Calu3 (cell line): ENCODE data around the gene LIN7A. TPM values are rescaled to one million over a fixed set of nuclear protein-coding genes. Genes with fewer than 3 reads are reported as not detected.

ENCODE experiments used
- BruUV-seq: library from RNA; stranded (reverse); fragments of 400-500 nt; replicated peaks from 2 replicates; lab custom pipeline; 2021; lab: Mats Ljungman, UMichigan
- CTCF ChIA-PET: fragments of 300-600 bp; sonication (Branson Sonifier 250); formaldehyde crosslinking; loops from one replicate; lab custom pipeline; 2022; ENCODE audit warnings: antibody characterized with exemption; lab: Charles Lee
- DNase-seq: peaks from one replicate; pipeline ENCODE4 v3.0.0; 2022
- H3K27ac Mint-ChIP-seq: one replicate; pipeline ENCODE4 v1.8.0; 2022; ENCODE audit warnings: mixed read lengths; ENCODE audit not compliant: unreplicated experiment
- H3K27me3 Mint-ChIP-seq: one replicate; pipeline ENCODE4 v1.8.0; 2022; ENCODE audit warnings: mixed read lengths; ENCODE audit not compliant: unreplicated experiment
- H3K36me3 Mint-ChIP-seq: one replicate; pipeline ENCODE4 v1.8.0; 2022; ENCODE audit warnings: mild to moderate bottlenecking, moderate library complexity, mixed read lengths; ENCODE audit not compliant: insufficient read depth, unreplicated experiment
- H3K4me1 Mint-ChIP-seq: one replicate; pipeline ENCODE4 v1.8.0; 2022; ENCODE audit warnings: mild to moderate bottlenecking, low read depth, mixed read lengths; ENCODE audit not compliant: unreplicated experiment
- H3K4me3 Mint-ChIP-seq: one replicate; pipeline ENCODE4 v1.8.0; 2022; ENCODE audit warnings: mild to moderate bottlenecking, low read depth, moderate library complexity, mixed read lengths; ENCODE audit not compliant: unreplicated experiment
- H3K9me3 Mint-ChIP-seq: one replicate; pipeline ENCODE4 v1.8.0; 2022; ENCODE audit warnings: low read depth, mixed read lengths; ENCODE audit not compliant: unreplicated experiment
- CTCF ChIP-seq: fragments of 200-600 bp; IDR thresholded peaks from one replicate; pipeline ENCODE4 v1.8.0; 2022; ENCODE audit warnings: antibody characterized with exemption; ENCODE audit not compliant: unreplicated experiment
- intact Hi-C: fragments of 100-400 bp; cut with micrococcal nuclease; formaldehyde crosslinking; loops from one replicate; pipeline ENCODE4 v1.10.0; 2022; ENCODE audit not compliant: unreplicated experiment
- total RNA-seq: library from RNA; stranded (reverse); gene quantifications from 2 replicates; pipeline ENCODE4 v1.2.3, GENCODE V29; 2022

Gene LIN7A
- total RNA-seq, 1 experiment from 2014 or later: 0.73 TPM

DNA sequence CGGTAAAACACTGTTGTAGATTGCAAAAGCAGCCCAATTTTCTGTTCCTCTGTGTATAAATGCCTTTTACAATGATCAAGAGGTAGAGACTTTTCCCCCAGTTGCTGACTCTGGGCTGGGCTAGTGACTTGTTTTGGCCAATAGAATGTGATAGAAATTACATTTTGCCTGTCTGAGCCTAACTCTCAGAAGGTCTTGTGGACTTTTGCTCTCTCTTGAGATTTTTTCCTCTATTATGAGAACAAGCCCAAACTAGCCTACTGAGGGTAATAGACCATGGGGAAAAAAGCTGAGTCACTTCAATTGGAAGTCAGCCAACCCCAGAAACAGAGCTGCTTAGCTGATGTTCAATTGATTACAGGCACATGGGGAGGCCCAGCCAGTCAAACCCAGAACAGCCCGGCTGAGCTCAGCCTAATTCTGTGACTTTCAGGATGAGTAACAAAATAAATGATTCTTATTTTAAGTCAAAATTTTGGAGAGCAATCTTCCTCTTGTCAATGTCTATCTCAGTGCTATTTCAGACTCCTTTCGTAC lies 159.7 kb downstream of the LIN7A start:
- no peaks in the 10 kb centered on the region for H3K27me3 Mint-ChIP-seq
- peaks cover 16% of the 10 kb centered on the region for H3K9me3 Mint-ChIP-seq
- H3K4me1 Mint-ChIP-seq: peaks cover 18% of the 10 kb centered on the region
- no TSS peak for BruUV-seq
- peaks cover 5% of the 10 kb centered on the region for H3K36me3 Mint-ChIP-seq
- intact Hi-C loops: loop anchor here (5.0 kb wide), 1 partner anchor 479 kb away; no protein-coding TSS in a partner anchor
- DNase-seq: peak; percentile 71
- H3K4me3 Mint-ChIP-seq: no peak overlapping the region
- CTCF ChIA-PET: interaction anchor here (0.8 to 0.9 kb wide), 2 partner anchors 38 to 351 kb away, joined by 3 read pairs; no protein-coding TSS in a partner anchor
- H3K27ac Mint-ChIP-seq: peak overlapping the region; percentile 40
- TF ChIP-seq CTCF: no peak

GRCh38 chr12:80777587-80777986 lies 160.1 kb downstream of the LIN7A start:
- Mint-ChIP-seq H3K27ac (peak overlapping the region; percentile 40), H3K36me3 (peaks cover 5% of the 10 kb centered on the region), H3K4me3 (no peak overlapping the region), H3K27me3 (no peaks in the 10 kb centered on the region), H3K9me3 (peaks cover 11% of the 10 kb centered on the region), H3K4me1 (peaks cover 18% of the 10 kb centered on the region)
- BruUV-seq: no TSS peak
- CTCF ChIA-PET: interaction anchor here (0.8 to 0.9 kb wide), 2 partner anchors 39 to 351 kb away, joined by 3 read pairs; no protein-coding TSS in a partner anchor
- DNase-seq: no peak
- TF ChIP-seq CTCF: no peak
- intact Hi-C loops: loop anchor here (5.0 kb wide), 1 partner anchor 480 kb away; no protein-coding TSS in a partner anchor

DNA sequence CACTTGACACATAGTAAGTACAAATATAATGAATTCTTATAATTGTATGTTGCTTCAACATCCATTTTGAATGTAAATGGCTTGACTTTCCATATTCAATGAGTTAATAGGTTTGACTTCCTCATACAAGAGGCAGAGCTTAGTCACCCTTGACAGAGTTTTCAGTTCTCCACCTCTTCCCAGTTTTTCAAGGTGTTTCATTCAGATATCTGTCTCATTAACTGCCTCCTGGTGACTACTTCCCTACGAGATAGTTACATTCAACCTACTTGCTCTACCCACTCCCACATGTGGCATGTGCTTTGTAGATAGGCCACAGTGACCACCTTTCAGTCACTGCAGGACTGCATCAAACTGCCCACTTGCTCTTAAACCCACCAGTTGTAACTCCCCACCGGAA lies 161.0 kb downstream of the LIN7A start:
- no peak for TF ChIP-seq CTCF
- Mint-ChIP-seq H3K27ac (peak overlapping the region; percentile 19), H3K4me3 (no peak overlapping the region), H3K9me3 (peaks cover 12% of the 10 kb centered on the region), H3K4me1 (peaks cover 18% of the 10 kb centered on the region), H3K27me3 (no peaks in the 10 kb centered on the region), H3K36me3 (peaks cover 5% of the 10 kb centered on the region)
- DNase-seq: no peak
- CTCF ChIA-PET: interaction anchor here (0.6 kb wide), 1 partner anchor 739 kb away, joined by 3 read pairs; no protein-coding TSS in a partner anchor
- intact Hi-C loops: loop anchor here (5.0 kb wide), 1 partner anchor 481 kb away; no protein-coding TSS in a partner anchor
- BruUV-seq: no TSS peak

DNA sequence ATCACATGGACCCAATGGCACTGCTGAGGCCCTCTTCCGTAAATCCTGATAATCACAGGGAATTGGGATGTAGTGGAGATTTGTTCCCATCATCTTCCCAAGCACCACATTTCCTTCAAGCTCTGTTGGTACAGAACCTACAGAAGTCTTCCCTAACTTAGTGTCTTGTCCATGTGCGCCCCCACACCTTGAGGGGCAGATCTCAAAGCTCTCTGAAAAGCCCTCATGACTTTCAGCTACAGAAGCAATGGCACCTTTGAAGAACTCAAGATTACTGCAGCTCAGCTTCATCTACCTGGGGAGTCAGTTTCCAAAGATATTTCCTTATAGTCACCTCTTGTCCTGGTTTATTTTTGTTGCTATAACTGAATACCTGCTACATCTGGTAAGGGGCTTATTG lies 166.8 kb downstream of the LIN7A start:
- intact Hi-C loops: no loop called here
- DNase-seq: no peak
- H3K27me3 Mint-ChIP-seq: no peaks in the 10 kb centered on the region
- H3K4me1 Mint-ChIP-seq: no peaks in the 10 kb centered on the region
- CTCF ChIA-PET: no interaction called here
- no peak overlapping the region for H3K4me3 Mint-ChIP-seq
- H3K36me3 Mint-ChIP-seq: peaks cover 5% of the 10 kb centered on the region
- BruUV-seq: no TSS peak
- H3K9me3 Mint-ChIP-seq: peaks cover 2% of the 10 kb centered on the region
- no peak overlapping the region for H3K27ac Mint-ChIP-seq
- no peak for TF ChIP-seq CTCF
